LHCN-M2 (cell line): ENCODE measurements around the gene ATG4B. TPM values are rescaled to one million over a fixed set of nuclear protein-coding genes. Genes with fewer than 3 reads are reported as not detected.

ENCODE experiments used
- DNase-seq: peaks from one replicate; pipeline ENCODE4 v3.0.0-alpha.2; 2012; ENCODE audit warnings: low read depth
- total RNA-seq: library from RNA; depleted of rRNA; stranded (reverse); fragments of >200 nt; gene quantifications from 2 replicates; pipeline ENCODE4 v1.2.3, GENCODE V29; 2014

The ATG4B gene
- total RNA-seq, 1 experiment from 2014 or later = 68.9 TPM

DNA sequence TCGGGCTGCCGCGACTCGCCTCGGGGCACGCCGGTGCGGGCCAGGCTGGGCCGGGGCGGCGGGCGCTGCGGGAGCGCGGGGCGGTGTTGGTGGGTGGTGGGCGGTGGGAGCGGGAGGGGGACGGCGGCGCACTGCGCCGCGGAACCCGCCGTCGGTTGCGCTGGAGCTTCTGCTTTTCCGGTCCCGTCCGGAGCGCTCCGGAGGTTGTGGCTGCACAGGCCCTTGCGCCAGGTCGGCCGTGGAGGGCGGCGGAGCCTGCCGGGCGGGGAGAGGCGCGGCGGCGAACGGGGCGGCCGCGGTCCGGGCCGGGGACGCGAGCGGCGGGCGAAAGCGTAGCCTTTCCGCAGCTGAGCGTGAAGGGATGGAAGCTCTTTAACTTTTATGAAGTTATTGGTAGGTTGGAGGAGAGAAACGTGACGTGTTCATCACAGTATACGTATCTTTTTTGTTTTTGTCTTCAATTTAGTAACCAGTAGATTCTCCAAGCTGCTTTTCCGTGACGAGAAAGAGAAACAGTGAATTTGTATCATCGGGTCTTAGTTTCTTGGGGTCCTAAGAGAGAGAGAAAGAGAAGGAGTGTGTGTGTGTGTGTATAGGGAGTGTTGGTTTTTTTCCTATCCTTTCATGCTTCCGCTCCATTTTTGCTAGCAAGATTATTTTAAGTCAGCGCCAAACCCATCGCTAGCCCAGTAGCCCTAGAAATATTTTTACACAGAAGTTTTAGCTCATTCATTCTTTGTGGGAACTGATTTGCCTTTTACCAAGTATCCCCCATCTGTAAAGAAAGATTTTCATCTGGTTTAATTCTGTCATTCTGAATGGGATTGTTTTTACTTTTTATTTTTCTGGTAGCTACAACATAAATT, 535 bp downstream of the ATG4B start:
- DNase-seq = no peak

DNA sequence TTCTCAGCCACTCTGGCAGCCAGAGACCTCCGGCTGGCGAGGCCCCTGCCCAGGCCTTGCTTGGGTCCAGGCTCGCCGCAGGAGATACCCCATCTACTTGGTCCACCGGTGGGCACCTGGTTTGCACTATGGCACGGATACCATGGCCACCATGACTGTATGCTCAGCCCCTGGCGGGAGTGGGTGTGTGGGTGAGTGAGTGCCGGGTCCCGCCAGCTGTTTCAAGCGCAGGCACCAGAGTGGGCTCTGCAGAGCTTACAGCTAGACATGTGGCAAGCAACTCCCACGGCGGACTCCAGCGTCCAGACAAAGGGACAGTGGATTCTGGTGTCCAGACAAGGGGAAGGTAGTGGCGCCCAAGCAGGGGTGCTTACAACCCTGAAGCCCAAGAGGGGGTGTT, 1.4 kb downstream of the ATG4B start:
- DNase-seq = no peak

DNA sequence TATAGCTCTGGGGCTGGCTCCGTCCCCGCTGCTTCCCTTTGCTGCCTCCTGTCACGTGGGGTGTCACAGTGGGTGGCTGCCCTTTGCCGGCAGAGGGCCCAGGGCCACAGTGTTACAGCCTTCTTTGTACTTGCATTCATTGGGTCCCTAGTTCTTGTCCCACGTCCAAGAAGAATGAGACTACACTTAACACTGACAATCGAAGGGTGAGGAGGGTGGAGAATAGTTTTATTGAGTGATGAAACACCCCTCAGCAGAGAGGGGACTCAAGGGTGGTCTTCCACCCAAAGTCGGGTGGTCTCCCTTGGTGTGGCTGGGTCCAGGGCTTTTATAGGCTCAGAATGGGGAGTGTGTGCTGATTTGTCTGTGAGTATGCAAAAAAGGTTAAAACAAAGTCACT, 1.9 kb downstream of the ATG4B start:
- no peak for DNase-seq

DNA sequence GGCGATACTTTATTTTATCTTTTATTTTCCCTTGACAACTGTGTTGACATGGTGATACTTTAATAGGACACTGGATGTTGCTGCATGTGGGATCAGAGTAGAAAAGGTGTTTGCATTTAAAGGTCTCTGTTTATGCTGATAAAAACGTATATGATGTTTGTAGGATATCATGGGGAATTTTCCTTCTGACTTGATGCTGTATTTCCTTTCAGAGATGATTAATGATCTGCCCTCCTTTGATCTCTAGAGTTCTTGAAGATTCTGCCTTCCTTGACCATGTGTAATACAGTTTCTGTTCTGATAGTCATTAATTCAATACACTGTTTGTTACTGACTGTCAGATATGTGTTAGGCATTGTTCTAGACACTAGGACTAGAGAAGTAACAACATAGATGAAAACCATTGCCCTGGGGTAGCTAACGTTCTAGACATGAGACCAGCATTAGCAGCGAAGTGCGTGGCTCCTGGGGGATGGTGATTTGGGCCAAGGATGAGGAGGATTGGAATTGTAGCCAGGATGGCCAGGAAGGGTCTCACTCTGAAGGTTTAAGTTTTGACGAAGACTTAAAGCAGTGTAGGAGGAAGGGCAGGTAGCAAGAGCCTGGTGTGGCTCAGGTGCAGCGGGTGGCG, 2.8 kb downstream of the ATG4B start:
- no peak for DNase-seq

DNA sequence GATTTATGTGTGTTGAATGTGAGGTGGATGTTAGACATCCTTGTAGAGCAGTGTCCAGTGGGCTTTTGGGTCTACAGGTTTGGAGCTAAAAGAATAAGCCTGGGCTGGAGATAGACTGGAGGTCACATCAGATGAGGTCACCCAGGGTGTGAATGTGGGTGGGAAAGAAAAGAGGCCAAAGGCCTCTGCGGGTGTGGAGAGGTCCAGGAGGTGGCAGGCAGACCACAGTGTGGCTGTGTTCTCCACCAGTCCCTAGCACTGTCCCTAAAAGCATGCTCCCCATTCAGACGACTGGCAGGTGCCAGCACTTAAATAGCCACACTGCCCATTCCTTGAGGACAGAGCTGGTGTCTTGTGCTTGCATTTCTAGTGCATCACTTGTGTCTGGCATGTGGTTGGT, 4.1 kb downstream of the ATG4B start:
- DNase-seq = no peak

DNA sequence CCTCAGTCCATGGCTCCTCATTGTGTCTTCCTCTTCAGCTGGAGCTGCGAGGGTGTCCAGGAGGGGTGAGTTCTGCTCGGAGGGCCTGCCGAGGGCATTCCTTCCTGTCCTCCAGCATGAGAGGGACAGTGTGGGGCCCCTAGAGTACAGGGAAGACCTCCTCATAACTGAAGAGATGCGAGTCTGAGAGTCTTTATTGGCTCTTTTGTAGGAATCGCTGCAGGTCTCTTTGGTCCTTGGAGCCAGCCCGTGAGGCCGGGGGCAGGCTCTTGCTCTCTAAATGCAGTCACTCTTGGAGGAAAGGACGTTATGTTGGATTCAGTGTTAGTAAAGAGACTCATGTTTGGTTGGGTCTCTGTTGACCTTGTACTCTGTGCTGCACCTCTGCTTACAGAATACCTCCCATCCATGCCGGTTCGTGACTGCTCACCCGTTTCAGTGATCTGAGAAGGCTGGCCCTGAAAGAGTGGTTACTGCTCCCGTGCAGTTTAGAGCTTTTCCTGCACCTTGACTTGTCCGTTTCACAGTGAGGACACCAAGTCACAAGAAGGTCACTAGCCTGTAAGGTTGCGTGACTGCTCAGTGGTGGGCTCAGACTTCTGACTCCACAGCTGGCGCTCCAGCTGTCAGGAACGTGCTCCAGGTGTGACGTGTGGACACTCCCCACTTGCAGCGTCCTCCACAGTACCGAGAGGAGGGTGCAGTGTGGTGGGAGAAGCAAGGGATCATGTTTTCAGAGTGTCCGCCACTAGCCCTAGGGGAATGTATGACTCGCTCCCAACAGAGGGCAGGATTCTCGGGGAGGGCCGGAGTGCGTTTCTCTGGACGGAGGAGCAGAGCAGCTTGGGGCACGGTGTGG, 7.8 kb downstream of the ATG4B start:
- no peak for DNase-seq

DNA sequence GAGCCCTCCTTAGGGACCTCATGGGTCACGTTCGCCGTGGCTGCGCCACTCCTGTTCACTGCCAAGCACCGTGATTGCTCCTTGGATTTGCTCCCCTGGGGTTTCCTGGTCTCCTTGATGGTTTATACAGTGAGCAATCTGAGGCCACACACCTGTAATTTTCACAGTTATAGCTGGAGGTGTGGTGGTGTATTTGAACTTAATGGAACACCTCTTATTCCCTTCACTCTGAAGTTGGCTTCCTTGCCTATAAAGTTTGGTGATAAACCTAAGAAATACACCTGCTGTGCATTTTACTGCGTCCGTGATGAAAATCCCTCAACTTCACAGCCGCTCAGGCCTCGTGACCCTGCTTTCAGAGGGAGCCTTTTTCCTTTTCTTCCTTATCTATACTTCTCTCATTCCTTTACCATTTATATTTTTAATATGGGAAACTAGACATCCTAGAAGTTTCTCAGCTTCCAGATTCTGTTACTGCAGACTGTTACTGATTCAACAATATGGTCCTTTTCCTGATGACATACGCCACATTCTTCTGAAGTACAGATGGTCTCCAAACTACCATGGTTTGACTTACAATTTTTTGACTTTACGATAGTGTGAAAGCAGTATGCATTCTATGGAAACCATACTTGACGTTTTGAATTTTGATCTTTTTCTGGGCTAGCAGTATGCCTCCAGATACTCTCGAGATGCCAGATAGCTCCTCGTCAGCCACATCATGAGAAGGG, 8.6 kb downstream of the ATG4B start:
- DNase-seq = no peak

DNA sequence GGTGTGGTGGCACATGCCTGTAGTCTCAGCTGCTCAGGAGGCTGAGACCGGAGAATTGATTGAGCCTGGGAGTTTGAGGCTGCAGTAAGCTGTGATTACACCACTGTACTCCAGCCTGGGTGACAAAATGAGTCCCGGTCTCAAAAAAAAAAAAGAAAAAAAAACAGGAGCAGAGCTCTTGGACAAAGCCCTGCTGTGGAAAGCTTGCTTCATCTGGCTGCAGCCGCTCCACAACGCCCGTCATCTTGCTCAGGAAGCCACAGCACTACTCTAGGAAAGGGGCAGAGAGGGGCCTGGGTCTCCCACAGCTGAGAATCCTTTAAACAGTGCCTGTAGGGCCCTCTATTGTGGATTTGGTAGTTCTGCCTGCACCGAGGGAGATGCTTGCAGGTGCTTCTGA, 11.0 kb downstream of the ATG4B start:
- no peak for DNase-seq

DNA sequence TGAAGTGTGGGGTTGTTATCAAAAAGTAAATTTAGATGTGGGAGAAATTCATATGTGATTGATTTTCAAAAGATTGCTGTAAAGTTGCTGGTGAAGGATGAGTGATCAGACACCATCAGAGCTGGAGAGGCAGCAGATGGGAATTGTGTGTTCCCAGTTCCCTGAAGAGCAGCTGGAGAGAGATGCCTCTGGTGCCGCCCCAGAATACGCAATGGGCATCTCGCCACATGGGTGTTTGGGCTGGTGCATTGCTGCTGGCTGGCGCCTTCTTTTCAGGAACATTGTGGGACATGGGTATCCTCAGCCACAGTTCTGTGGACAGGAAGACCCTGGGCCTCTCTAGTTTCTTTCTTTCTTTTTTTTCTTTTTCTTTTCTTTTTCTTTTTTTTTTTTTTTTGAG, 11.9 kb downstream of the ATG4B start:
- no peak for DNase-seq

DNA sequence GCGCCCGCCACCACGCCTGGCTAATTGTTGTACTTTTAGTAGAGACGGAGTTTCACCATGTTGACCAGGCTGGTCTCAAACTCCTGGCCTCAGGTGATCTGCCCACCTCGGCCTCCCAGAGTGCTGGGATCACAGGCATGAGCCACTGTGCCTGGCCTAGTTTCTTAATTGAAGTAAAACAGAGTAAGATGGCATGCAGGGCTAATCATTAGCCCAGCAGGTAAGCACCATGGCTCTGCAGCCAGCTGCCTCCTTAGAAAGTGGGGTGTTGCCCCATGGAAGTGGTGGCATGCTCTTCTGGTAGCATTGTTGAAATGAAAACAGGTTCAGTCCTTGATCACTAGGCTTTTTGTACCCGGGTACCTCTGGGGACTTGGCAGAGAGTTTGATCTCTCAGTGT, 12.4 kb downstream of the ATG4B start:
- no peak for DNase-seq

DNA sequence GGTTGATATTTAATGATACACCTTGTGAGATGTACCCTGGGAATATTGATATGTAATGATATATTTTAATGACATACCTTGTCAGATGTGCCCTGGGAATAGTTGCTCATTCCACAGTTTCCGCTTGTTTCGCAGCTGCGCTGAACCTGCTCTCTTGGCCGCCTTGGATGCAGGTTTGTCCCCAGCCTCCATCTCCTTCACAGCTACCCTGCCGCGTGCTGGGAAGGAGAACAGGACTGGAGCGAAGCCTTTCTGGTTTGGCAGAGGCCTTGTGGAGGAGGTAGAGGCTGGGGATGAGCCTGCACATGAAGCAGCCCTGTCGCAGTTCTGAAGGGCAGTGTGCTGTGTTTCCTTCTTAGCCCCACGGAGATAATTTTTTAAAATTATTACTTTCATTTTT, 14.6 kb downstream of the ATG4B start:
- no peak for DNase-seq

DNA sequence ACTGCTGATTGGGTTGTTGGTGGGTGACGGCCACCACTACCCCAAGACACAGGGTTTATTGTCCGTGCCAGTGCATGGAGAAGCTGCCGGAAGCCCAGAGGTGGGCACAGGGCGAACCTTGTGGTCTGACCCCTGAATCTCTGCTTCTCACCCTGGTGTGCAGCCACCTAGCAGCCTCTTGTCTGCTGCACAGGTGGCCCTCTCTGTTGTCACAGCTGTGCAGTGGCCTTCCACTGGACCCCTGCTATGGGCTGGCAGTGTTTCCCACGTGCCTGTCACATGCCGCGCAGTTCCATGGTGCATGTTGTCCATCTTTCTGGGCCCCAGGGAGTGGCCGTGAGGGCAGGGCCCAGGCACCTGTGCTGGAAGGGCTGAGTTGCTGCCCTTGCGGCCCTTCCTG, 15.2 kb downstream of the ATG4B start:
- DNase-seq = no peak

DNA sequence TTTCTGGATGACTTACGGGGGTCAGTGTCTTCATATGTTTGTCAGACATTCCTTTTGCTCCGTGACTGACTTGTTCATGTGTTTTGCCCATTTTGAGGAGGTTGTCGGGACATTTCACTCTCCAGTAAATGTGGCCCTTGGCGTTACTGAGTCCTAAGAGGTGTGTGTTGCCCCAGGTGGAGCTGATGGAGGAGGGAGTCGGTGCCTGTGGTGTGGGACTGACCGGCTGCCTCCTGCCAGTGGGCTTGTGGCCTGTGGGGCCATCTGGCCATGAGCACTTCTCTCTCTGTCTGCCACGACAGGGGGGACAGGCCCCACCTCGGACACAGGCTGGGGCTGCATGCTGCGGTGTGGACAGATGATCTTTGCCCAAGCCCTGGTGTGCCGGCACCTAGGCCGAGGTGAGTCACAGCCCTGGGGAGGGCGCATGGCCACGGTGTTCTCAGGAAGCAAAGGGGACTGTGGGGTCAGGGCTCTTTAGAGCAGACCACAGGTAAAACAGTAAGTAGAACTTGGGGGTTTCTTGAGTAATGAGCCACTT, 15.8 kb downstream of the ATG4B start:
- DNase-seq = no peak

DNA sequence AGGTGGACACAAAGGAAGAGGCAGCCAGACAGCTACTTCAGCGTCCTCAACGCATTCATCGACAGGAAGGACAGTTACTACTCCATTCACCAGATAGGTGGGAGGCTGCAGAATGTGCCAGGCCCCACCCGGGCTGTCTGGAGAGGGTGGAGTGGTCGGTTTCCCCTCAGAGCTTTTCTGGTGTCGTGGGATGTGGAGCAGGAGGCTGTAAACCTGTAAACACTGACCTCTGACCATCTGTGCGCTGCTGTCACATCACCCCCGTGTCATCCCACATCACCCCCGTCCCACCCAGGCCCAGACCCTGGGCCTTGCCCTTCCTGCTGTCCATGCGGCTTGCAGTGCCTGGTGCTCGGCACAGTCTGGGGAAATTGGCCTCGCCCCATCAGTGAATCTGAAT, 17.1 kb downstream of the ATG4B start:
- DNase-seq = no peak

DNA sequence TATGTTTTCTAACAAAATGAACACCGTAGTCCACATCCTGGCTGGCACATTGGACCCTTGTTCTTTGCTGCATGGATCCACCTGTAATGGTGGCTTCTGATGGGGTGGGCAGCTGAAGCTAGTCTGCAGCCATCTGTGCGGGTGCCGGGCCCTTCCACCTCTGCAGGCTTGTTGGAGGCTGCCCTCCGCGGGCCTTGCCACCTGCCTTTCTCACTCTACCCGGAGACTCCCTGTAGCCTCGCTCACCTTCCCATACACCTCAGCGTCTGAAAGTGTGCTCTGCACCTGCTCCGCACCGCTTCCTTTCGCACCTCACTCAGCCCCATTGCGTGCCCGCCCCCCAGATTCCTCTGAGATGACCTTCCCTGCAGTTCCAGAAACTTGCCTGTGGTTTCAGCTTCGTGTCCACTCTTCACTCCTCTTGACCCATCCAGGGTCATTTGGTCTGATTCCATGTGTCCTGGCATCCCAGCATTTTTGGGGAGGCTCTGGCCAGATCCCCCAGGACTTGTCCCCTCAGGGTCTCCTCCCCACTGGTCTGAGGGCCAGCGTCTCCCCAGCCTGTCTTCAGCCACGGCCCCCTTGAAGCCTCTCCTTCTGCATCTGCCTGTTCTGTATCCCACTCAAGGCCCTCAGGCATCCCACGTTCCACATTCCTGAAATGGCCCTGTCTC, 18.2 kb downstream of the ATG4B start:
- no peak for DNase-seq

DNA sequence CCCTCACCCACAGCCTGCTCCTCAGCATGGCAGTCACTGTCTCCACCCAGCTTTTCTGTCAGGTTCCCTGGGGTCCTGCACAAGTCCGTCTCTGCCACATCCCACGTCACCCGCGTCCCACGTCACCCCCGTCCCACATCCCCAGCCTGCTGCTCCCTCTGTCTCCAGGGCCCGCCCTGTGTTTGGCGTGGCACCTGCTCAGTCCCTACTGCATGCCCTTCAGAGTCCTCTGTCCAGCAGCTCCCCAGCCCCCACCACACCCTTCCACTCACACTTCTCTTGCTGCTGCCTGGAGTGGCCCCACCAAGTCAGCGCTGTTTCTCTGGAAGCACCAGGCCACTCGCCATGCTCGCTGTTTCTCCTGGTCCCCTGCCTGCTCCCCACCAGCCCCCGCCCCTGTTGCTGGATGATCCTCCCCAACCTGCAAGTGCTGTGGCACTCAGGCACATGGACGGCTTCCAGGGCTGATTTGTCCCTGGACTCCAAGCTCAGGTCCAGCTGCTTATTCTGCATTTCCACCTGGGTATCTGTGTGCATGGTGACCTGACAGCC, 18.8 kb downstream of the ATG4B start:
- no peak for DNase-seq

DNA sequence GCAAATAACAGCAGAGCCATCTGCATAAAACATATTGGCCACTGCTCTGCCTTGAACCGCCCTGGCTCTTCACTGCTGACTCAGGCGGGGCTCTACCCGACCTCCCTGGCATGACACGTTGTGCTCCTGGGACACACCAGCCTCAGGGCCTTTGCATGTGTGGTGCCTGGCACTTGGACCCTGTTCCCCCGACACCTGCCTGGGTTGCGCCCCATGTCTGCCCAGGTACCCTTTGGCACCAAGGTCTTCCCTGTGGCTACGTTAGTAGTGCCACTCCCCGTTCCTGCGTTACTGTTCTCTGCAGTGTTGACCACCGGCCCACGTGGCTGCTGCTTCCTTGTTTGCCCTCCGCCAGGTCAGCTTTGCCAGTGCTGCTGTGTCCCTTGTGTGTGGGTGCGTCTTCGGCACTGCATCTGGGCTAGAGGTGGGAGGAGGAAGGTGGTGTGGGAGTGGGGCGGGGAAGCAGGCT, 20.3 kb downstream of the ATG4B start:
- no peak for DNase-seq

DNA sequence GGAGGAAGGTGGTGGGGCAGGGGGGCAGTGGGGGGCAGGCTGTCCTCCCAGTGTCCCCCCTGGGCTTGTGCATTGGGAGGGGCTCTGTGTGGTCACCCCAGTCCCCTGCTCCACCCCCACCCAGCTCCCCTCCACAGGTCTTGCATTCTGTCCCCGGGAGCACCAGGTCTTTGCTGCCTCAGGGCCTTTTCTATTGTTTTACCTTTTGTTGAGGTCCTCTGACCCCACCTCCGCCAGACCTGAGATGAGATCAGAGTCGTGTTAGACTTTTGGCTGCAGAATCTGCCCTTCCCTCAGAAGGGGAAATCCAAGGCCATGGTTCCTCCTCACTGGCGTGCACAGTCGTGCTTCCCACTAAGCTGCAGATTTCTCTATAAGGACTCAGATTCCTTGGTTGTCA, 20.8 kb downstream of the ATG4B start:
- DNase-seq = no peak

DNA sequence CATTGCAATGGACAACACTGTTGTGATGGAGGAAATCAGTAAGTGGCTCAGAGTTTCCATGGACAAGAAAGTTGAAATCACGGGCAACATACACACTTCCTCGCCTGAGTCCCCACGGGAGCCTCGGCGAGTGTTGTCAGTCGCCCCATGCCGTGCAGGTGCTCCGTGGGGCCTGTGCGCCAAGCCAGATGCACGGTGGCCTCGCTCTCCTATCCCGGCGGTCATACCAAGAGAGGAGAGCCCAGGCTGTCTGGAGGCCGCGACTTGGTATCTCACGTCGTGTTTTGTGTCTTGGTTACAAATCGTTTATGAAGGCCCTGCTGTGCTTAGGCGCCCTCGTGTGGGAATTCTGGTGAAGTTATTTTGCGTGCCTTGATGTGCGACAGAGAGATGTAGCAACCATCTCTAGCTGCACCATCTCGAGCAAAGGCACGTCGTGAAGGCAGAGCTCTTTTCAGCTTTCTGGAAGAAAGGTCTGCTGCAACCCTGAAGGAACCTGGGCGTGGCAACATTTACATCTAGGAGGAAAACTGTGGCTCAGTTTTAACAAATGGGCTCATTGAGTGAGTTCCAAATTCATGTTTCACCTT, 21.8 kb downstream of the ATG4B start:
- DNase-seq = peak; percentile 67

DNA sequence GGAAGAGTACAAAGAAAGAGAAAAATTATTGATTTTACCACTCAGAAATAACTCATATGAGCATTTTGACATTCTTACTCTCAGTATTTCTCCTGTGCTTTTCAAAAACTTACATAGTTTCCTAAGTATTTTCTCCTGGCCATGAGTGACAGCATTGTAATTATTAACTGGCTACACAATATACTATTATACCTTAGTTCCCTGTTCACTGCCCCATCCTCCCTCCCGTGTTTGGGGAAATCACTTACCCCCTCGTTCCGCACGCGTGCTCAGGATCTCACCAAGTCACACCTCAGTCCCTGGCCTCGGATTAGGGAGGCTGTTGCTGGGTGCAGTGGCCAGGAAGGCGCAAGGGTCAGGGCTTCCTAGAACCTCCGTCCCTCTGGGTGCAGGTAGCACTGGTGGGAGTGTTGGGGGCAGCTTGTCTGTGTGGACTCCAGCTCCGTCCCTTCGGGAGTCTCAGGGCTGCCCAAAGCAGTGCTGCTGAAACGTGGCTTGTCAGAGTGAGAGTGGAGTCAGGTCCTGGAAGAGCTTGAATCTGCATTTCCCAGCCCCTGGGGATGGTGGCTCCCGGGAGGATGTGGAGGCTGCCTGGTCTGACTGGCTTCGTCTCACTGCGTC, 23.2 kb downstream of the ATG4B start:
- DNase-seq = no peak
